HTERT RPE-1 (cell line): ENCODE results near the gene SV2C.
"Not testable (repeated sequence)": the region's sequence is repeated elsewhere in the genome, so short reads cannot be mapped to it uniquely, and the experiment has no call there.

ENCODE experiments used
- in situ Hi-C: fragments of 300-500 bp; cut with MboI; formaldehyde crosslinking; loops from 4 replicates; pipeline ENCODE4 v1.14.3; 2020; ENCODE audit warnings: low sequenced_read_pairs

SV2C gene

GRCh38 chr5:76292620-76293322, 209.6 kb downstream of the SV2C start:
- in situ Hi-C loops, result no loop called here

GRCh38 chr5:76294573-76294972, 211.4 kb downstream of the SV2C start:
- in situ Hi-C loops, result no loop called here

GRCh38 chr5:76298852-76299251, 215.7 kb downstream of the SV2C start:
- in situ Hi-C loops, result no loop called here

- in situ Hi-C loops, result no loop called here
These were observed 216.4 kb downstream of the SV2C start for GRCh38 chr5:76299592-76299991.

- in situ Hi-C loops, result not testable (repeated sequence)
These were observed 218.7 kb downstream of the SV2C start for GRCh38 chr5:76301932-76302331.

GRCh38 chr5:76302661-76303060, 219.5 kb downstream of the SV2C start:
- in situ Hi-C loops, result not testable (repeated sequence)

- in situ Hi-C loops, result no loop called here
These were observed 220.7 kb downstream of the SV2C start for GRCh38 chr5:76303921-76304320.

GRCh38 chr5:76305269-76305668, 222.1 kb downstream of the SV2C start:
- in situ Hi-C loops, result no loop called here

- in situ Hi-C loops, result no loop called here
These were observed 222.6 kb downstream of the SV2C start for GRCh38 chr5:76305775-76306174.

GRCh38 chr5:76310208-76310607, 227.0 kb downstream of the SV2C start:
- in situ Hi-C loops, result no loop called here

- in situ Hi-C loops, result no loop called here
These were observed 229.6 kb downstream of the SV2C start for GRCh38 chr5:76312783-76313182.

GRCh38 chr5:76314643-76315042, 231.5 kb downstream of the SV2C start:
- in situ Hi-C loops, result no loop called here

GRCh38 chr5:76319673-76320072, 236.5 kb downstream of the SV2C start:
- in situ Hi-C loops, result no loop called here

- in situ Hi-C loops, result not testable (repeated sequence)
These were observed 240.3 kb downstream of the SV2C start for GRCh38 chr5:76323494-76323893.

- in situ Hi-C loops, result no loop called here
These were observed 242.1 kb downstream of the SV2C start for GRCh38 chr5:76325326-76325725.

GRCh38 chr5:76325876-76326491, 242.8 kb downstream of the SV2C start:
- in situ Hi-C loops, result no loop called here

- in situ Hi-C loops, result no loop called here
These were observed 243.6 kb downstream of the SV2C start for GRCh38 chr5:76326577-76327302.

GRCh38 chr5:76329346-76329745, 246.2 kb downstream of the SV2C start:
- in situ Hi-C loops, result no loop called here

- in situ Hi-C loops, result no loop called here
These were observed 247.9 kb downstream of the SV2C start for GRCh38 chr5:76331126-76331525.

GRCh38 chr5:76332102-76332501, 248.9 kb downstream of the SV2C start:
- in situ Hi-C loops, result no loop called here

- in situ Hi-C loops, result no loop called here
These were observed 249.5 kb downstream of the SV2C start for GRCh38 chr5:76332611-76333205.

- in situ Hi-C loops, result no loop called here
These were observed 250.4 kb downstream of the SV2C start for GRCh38 chr5:76333571-76333970.
